ENCODE measurements around the gene CD300C. TPM values are rescaled to one million over a fixed set of nuclear protein-coding genes. Genes with fewer than 3 reads are reported as not detected.

CD300C gene
- total and polyA plus RNA-seq, 8 donors = 0.40 to 11.0 (median 0.56) TPM

GRCh38 chr17:74585711-74586110 lies 39.8 kb upstream of the CD300C start:
- ATAC-seq = no peak
- no peak overlapping the region for H3K4me3 ChIP-seq
- no peaks in the 10 kb centered on the region for H3K9me3 ChIP-seq
- no peak overlapping the region for H3K27ac ChIP-seq
- H3K4me1 ChIP-seq = no peaks in the 10 kb centered on the region
- TF ChIP-seq, protein P1, sequence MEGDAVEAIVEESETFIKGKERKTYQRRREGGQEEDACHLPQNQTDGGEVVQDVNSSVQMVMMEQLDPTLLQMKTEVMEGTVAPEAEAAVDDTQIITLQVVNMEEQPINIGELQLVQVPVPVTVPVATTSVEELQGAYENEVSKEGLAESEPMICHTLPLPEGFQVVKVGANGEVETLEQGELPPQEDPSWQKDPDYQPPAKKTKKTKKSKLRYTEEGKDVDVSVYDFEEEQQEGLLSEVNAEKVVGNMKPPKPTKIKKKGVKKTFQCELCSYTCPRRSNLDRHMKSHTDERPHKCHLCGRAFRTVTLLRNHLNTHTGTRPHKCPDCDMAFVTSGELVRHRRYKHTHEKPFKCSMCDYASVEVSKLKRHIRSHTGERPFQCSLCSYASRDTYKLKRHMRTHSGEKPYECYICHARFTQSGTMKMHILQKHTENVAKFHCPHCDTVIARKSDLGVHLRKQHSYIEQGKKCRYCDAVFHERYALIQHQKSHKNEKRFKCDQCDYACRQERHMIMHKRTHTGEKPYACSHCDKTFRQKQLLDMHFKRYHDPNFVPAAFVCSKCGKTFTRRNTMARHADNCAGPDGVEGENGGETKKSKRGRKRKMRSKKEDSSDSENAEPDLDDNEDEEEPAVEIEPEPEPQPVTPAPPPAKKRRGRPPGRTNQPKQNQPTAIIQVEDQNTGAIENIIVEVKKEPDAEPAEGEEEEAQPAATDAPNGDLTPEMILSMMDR (IDR thresholded peaks at IDR 0.05) = no peak
- intact Hi-C loops (cut with DNase I) = no loop called here
- no peak for DNase-seq
- H3K36me3 ChIP-seq = no peaks in the 10 kb centered on the region
- peaks cover 0 to 18% of the 10 kb centered on the region in 2 donors for H3K27me3 ChIP-seq

DNA sequence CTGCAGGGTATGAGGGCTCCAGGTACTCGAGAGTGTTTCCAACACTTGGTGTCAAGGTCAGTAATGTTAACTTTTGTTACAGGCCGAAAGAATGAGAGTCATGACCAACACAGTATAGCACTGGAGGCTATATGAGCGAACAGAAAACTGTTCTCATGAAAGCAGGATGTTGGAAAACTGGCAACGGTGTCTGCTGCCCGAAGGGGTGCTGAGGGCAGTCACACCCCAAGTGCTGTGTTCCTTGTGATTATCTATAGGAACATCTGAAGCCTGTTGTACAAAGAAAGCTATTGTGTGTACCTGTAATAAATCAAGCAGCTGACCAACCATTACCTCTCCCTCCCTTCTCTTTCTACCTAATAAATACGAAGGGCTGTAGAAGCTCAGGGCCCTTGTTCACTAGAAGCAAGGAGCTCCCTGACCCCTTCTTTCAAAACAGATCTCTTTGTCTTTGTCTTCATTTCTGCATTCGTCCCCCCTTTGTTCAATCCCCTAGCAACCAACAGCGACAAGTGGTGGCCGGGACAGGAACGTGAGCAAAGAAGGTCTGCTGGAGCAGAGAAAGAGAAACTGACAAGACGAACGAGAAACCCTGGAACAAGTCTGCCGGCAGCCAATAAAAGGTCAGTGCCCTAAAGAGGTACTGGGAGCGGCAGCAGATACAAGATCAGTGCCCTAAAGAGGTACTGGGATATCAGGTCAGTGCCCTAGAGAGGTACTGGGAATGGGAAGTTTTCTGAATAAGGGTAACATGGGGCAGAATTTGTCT lies 38.6 kb upstream of the CD300C start:
- intact Hi-C loops (cut with DNase I) = no loop called here
- TF ChIP-seq, protein P1 (IDR thresholded peaks at IDR 0.05) = no peak
- peaks cover 0 to 16% of the 10 kb centered on the region in 2 donors for H3K27me3 ChIP-seq
- H3K9me3 ChIP-seq = no peaks in the 10 kb centered on the region
- H3K36me3 ChIP-seq = no peaks in the 10 kb centered on the region
- no peaks in the 10 kb centered on the region for H3K4me1 ChIP-seq
- no peak overlapping the region for H3K4me3 ChIP-seq
- ATAC-seq (no peak), DNase-seq (no peak)
- H3K27ac ChIP-seq = no peak overlapping the region

DNA sequence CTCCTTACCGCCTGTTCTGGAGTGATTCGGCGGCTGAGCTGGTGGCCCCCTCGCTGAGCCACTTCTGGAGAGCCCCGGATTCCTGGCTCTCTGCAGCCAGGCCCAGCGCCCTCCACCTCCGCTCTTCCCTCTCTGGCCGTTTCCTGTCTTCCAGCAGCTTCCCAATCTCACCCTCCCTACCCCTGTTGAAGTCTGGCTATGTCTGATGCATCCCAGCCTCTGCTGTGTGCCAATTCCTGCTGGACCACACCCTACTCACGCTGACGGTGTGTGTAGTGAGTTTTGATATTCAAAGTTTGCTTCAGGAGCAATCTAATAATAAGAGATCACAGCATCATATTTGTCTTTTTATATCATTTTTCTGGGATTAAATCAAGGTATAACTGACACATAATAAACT lies 36.7 kb upstream of the CD300C start:
- intact Hi-C loops (cut with DNase I) = no loop called here
- no peaks in the 10 kb centered on the region for H3K9me3 ChIP-seq
- TF ChIP-seq, protein P1 (IDR thresholded peaks at IDR 0.05) = no peak
- peaks cover 0 to 12% of the 10 kb centered on the region in 2 donors for H3K27me3 ChIP-seq
- no peak overlapping the region for H3K4me3 ChIP-seq
- no peaks in the 10 kb centered on the region for H3K36me3 ChIP-seq
- DNase-seq (no peak), ATAC-seq (no peak)
- H3K27ac ChIP-seq = no peak overlapping the region
- no peaks in the 10 kb centered on the region for H3K4me1 ChIP-seq

DNA sequence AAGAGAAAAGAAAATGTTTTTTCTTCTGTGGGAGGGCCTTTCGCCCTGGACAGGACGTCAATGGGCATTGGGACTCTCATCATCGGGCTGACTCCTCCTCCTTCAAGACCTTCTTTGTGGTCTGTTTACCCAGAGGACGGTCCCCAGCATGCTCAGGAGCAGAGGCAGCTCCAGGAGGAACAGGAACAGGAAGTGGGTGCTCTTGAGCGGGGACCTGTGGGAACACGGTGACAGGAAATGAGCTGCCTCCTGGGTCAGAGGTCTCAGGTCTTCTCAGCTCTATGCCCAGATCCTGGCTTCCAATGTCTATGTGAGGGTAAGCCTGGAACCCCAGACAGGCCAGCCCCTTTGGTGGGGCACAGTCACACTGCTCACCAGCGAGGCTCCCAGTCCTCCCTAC lies 34.0 kb upstream of the CD300C start:
- TF ChIP-seq, protein P1 (IDR thresholded peaks at IDR 0.05) = no peak
- H3K4me1 ChIP-seq = no peaks in the 10 kb centered on the region
- no peaks in the 10 kb centered on the region for H3K9me3 ChIP-seq
- H3K27me3 ChIP-seq = peaks cover 0 to 22% of the 10 kb centered on the region in 2 donors
- no peak overlapping the region for H3K4me3 ChIP-seq
- DNase-seq = no peak
- intact Hi-C loops (cut with DNase I) = no loop called here
- no peaks in the 10 kb centered on the region for H3K36me3 ChIP-seq
- ATAC-seq = no peak
- no peak overlapping the region for H3K27ac ChIP-seq

GRCh38 chr17:74578979-74579378 lies 33.1 kb upstream of the CD300C start:
- no peaks in the 10 kb centered on the region for H3K4me1 ChIP-seq
- H3K9me3 ChIP-seq = no peaks in the 10 kb centered on the region
- DNase-seq = no peak
- H3K27ac ChIP-seq = no peak overlapping the region
- no peaks in the 10 kb centered on the region for H3K36me3 ChIP-seq
- intact Hi-C loops (cut with DNase I) = no loop called here
- no peak for ATAC-seq
- H3K4me3 ChIP-seq = no peak overlapping the region
- peaks cover 0 to 29% of the 10 kb centered on the region in 2 donors for H3K27me3 ChIP-seq
- TF ChIP-seq, protein P1 (IDR thresholded peaks at IDR 0.05) = no peak

Measured in left lung (tissue), 10 donors.